Nasal cavity respiratory epithelium epithelial cell of viscerocranial mucosa (primary cell): Measurements from ENCODE around the gene CAP2. TPM values are rescaled to one million over a fixed set of nuclear protein-coding genes. Genes with fewer than 3 reads are reported as not detected.

Experiments
- total RNA-seq: library from RNA; depleted of rRNA; stranded (reverse); fragments of >200 nt; gene quantifications from 2 replicates; pipeline ENCODE4 v1.2.3, GENCODE V29; 2014

CAP2 gene, protein sequence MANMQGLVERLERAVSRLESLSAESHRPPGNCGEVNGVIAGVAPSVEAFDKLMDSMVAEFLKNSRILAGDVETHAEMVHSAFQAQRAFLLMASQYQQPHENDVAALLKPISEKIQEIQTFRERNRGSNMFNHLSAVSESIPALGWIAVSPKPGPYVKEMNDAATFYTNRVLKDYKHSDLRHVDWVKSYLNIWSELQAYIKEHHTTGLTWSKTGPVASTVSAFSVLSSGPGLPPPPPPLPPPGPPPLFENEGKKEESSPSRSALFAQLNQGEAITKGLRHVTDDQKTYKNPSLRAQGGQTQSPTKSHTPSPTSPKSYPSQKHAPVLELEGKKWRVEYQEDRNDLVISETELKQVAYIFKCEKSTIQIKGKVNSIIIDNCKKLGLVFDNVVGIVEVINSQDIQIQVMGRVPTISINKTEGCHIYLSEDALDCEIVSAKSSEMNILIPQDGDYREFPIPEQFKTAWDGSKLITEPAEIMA
- 2.7 and 4.9 TPM in 2 replicates for total RNA-seq

DNA sequence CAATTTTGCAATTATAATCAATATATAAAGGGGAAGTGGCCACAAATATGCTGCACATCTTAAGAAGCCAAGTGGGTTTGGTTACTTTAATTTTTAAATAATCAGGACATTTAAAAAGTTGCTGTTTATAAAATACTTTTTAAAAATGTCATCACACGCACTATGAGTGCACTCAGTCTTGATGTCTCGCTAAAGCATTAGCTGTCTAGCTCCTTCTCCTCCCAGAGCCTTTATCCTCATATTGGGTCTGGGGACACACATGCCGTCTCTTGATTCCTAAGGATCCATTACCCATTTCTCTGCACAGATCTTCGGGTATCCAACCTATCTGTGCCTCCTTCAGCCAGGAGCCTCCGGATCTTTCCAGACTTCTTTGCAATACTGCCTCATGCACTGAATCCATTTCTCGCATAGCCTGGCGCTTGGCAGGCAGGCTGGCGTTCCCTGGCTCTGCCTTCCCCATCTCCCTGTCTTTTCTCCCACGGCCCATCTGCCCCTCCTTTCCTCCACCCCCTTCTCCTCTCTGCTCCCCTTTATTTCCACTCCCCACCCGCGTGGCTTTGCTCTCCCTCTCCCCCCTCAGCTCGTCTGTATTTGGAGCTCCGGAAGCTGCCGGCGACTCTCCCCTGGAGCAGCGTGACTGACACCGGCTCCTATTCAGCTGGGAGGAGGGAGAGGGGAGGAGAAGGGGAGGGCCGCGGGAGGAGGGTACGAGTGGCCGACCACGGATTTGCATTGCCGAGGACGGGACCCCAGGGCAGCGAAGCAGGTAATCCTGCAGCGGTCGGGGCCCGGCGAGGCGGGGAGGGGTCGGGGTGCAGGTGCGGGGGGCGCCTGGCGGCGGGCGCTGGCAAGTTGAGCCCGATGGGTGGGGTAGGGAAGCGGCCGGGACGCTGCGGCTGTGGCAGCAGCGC lies at the start of gene CAP2:
Gene CAP2, plus strand, starts transcription at position 618 of the 914 bp plus-strand sequence. CDS start 27,961 bp downstream, outside the sequence.

DNA sequence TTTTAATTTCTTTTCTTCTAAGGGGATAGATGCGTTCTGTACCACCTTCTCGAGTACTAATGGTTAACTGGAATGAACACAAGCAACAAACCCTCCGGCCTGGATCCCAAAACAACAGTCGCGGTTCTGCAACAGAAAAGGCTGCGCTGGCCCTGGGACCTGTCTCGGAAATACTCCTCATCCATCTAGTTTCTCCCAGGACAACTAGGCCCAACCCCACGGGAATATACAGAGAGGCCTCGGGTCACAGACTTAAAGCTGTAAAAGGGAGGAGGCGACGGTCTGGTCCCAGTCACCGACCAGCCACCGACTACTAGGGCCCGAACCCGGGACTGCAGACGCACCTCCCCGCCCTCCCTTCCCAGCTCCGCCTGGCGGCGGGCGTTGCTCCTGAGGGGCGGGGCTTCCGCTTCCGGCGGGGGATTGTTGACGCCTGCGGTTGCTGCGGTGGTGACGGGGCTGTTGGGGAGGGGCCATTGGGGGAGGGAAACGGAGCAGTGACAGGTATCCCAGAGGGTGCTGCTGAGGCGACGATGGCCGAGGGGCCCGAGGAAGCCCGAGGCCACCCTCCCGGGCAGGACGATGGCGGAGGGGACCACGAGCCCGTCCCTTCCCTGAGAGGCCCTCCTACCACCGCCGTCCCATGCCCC lies 206.6 kb downstream of the CAP2 start, which contains the start of gene FAM8A1:
Gene FAM8A1, plus strand, starts transcription at position 426 of the 650 bp plus-strand sequence. Its CDS starts 108 bp downstream, at position 534.

Other genes with a start within 250 kb of the CAP2 start
- 0.93 and 1.4 TPM in 2 replicates for gene RBM24, start 112.2 kb upstream of the CAP2 start, total RNA-seq
- 11.3 and 14.9 TPM in 2 replicates for gene FAM8A1, start 206.7 kb downstream of the CAP2 start, total RNA-seq